K562 (cell line): ENCODE results near the gene SHE. TPM values are rescaled to one million over a fixed set of nuclear protein-coding genes. Genes with fewer than 3 reads are reported as not detected.

Experiments
- ATAC-seq: fragments of 200-7000 bp; cut with Tn5 transposase; 3 replicates; pipeline ENCODE4 v1.9.1; 2020; ENCODE audit warnings: moderate library complexity
- BruUV-seq: library from RNA; stranded (reverse); fragments of 400-500 nt; replicated peaks from 2 replicates; lab custom pipeline; 2021; lab: Mats Ljungman, UMichigan
- CTCF ChIA-PET: fragments of 300-600 bp; formaldehyde crosslinking; extraction: SDS; loops from one replicate; lab custom pipeline; 2021; ENCODE audit warnings: low intra/inter-chr PET ratio; lab: Yijun Ruan, JAX
- POLR2A ChIA-PET: fragments of 300-600, 350-650 bp; sonication (Branson Sonifier 250); formaldehyde crosslinking; extraction: SDS; loops from one replicate; lab custom pipeline; 2021; ENCODE audit warnings: antibody characterized with exemption, inconsistent platforms; lab: Yijun Ruan, JAX
- DNase-seq, 4 experiments: peaks; one replicate each; pipeline versions ENCODE4 v3.0.0 to v3.0.0-alpha.2; 2011 to 2018; ENCODE audit warnings: low spot score in 3 of 4, mixed read lengths in 3 of 4; ENCODE audit errors: extremely low read depth in 1 of 4
- FAIRE-seq: peaks from 2 replicates; lab custom pipeline; 2011; peaks lifted over from hg19 to GRCh38; lab: Jason Lieb, UNC
- H2AFZ ChIP-seq: 2 replicates; pipeline ENCODE4 v1.6.0; 2011; ENCODE audit warnings: low read depth, low read length, control low read depth, inconsistent platforms
- H3K27ac ChIP-seq: fragments of 200-600 bp; 3 replicates; pipeline ENCODE4 v1.8.0; 2011; ENCODE audit warnings: low read depth, mild to moderate bottlenecking, control low read depth, inconsistent platforms, low read length, moderate library complexity, mixed read lengths; ENCODE audit errors: extremely low read depth
- H3K27me3 ChIP-seq, 2 experiments: fragments of 300-600 bp in 1 of 2; 2 replicates in 1 of 2; 3 replicates in 1 of 2; pipeline versions ENCODE4 v1.6.0 to v1.8.0; 2011; ENCODE audit warnings: inconsistent platforms in 2 of 2, low read length in 2 of 2, mild to moderate bottlenecking in 1 of 2, mixed read lengths in 1 of 2, moderate library complexity in 1 of 2; ENCODE audit not compliant: control insufficient read depth in 2 of 2, insufficient read depth in 2 of 2
- H3K36me3 ChIP-seq: fragments of 300-600 bp; 3 replicates; pipeline ENCODE4 v1.8.0; 2011; ENCODE audit warnings: mild to moderate bottlenecking, low read length, inconsistent platforms; ENCODE audit not compliant: control insufficient read depth, insufficient read depth
- H3K4me1 ChIP-seq, 2 experiments: fragments of 200-600 bp in 1 of 2; replicated peaks in 1 of 2; 2 replicates in 1 of 2; 3 replicates in 1 of 2; pipeline versions ENCODE4 v1.5.1 to v1.8.0; 2011; ENCODE audit warnings: inconsistent platforms in 2 of 2, low read length in 2 of 2, mild to moderate bottlenecking in 1 of 2, mixed read lengths in 1 of 2, moderate library complexity in 1 of 2; ENCODE audit not compliant: control insufficient read depth in 2 of 2, insufficient read depth in 2 of 2
- H3K4me2 ChIP-seq: 2 replicates; pipeline ENCODE4 v1.6.1; 2011; ENCODE audit warnings: low read length, control low read depth, inconsistent platforms, mixed read lengths; ENCODE audit not compliant: insufficient read depth
- H3K4me3 ChIP-seq: fragments of 200-600 bp; sonication (generic), shearing (Covaris generic); 2 replicates; pipeline ENCODE4 v1.5.1; 2016; ENCODE audit warnings: control low read depth, inconsistent platforms
- H3K79me2 ChIP-seq: fragments of 200-600 bp; 3 replicates; pipeline ENCODE4 v1.8.0; 2011; ENCODE audit warnings: low read length, inconsistent platforms; ENCODE audit not compliant: control insufficient read depth, insufficient read depth
- H3K9ac ChIP-seq, 2 experiments: 2 replicates each; pipeline versions ENCODE4 v1.6.0 to v1.6.1; 2011; ENCODE audit warnings: low read depth in 2 of 2, low read length in 2 of 2, control low read depth in 1 of 2, inconsistent platforms in 1 of 2, mild to moderate bottlenecking in 1 of 2, mixed read lengths in 1 of 2; ENCODE audit not compliant: insufficient read depth in 1 of 2
- H3K9me1 ChIP-seq: one replicate; pipeline ENCODE4 v1.6.0; 2011; ENCODE audit warnings: inconsistent platforms, mild to moderate bottlenecking, low read length, moderate library complexity; ENCODE audit not compliant: control insufficient read depth, insufficient read depth
- H3K9me3 ChIP-seq: replicated peaks from 2 replicates; pipeline ENCODE4 v1.5.1; 2011; ENCODE audit warnings: low read depth, low read length, inconsistent platforms; ENCODE audit not compliant: control insufficient read depth, insufficient read depth
- H4K20me1 ChIP-seq: replicated peaks from 2 replicates; pipeline ENCODE4 v1.6.1; 2011; ENCODE audit warnings: low read length, inconsistent platforms, mixed read lengths; ENCODE audit not compliant: control insufficient read depth, insufficient read depth
- NFRKB ChIP-seq: fragments of 450-650 bp; IDR thresholded peaks from 2 replicates; pipeline ENCODE4 v1.6.1; 2016; ENCODE audit warnings: low read depth
- RFX5 ChIP-seq: IDR thresholded peaks from 2 replicates; pipeline ENCODE4 v1.6.1; 2011; ENCODE audit warnings: low read depth, mild to moderate bottlenecking, improper control_type of control experiment, low read length
- SETDB1 ChIP-seq: IDR thresholded peaks from one replicate; pipeline ENCODE4 v1.6.1; 2012; ENCODE audit warnings: low read length, control low read depth, inconsistent platforms
- SPI1 ChIP-seq: IDR thresholded peaks from 2 replicates; pipeline ENCODE4 v1.6.1; 2011; ENCODE audit warnings: low read depth, low read length, control low read depth, borderline replicate concordance
- ZNF134 ChIP-seq: fragments of 250-450 bp; sonication (Bioruptor Pico); conservative IDR thresholded peaks from 2 replicates; pipeline ENCODE4 v1.4.0; 2020
- WGBS: fragments of 100-300 bp; shearing (Covaris generic); methylation state at CpG from one replicate; pipeline ENCODE4 v1.1.6; 2016; ENCODE audit warnings: low coverage, mixed read lengths; ENCODE audit not compliant: insufficient coverage; ENCODE audit errors: missing lambda C conversion rate; 5-methylcytosine and 5-hydroxymethylcytosine counted together
- in situ Hi-C: fragments of 300-500 bp; cut with MboI; formaldehyde crosslinking; loops from 4 replicates; pipeline ENCODE4 v1.15.0; 2018; ENCODE audit warnings: inconsistent platforms, mixed read lengths
- intact Hi-C: fragments of 100-400 bp; cut with micrococcal nuclease; formaldehyde crosslinking; loops from 2 replicates; pipeline ENCODE4 v1.14.2; 2022
- polyA plus RNA-seq, 8 experiments: library from polyadenylated mRNA; depleted of rRNA in 4 of 8; stranded (reverse) in 5 of 8; unstranded in 3 of 8; fragments of >200 nt; fragmentation: Nextera tagmentation in 2 of 8; fragmentation: Illumina TruSeq in 1 of 8; extraction: Ambion mirVana in 2 of 8; extraction: Trizol in 1 of 8; gene quantifications; 2 replicates each; pipeline versions ENCODE4 v1.2.1 to v1.2.3, GENCODE V29; 2011 to 2014; ENCODE audit warnings: inconsistent platforms in 1 of 8, missing spikeins in 1 of 8
- total RNA-seq, 7 experiments: library from RNA; depleted of rRNA in 6 of 7; stranded (reverse); fragments of >200 nt in 6 of 7; fragmentation: Illumina TruSeq in 2 of 7; extraction: Trizol in 2 of 7; gene quantifications; 2 replicates each; pipeline versions ENCODE4 v1.2.1 to v1.2.3, GENCODE V29; 2011 to 2021; ENCODE audit warnings: low replicate concordance in 1 of 7
- TF ChIP-seq, protein P1 (sequence below): fragments of 450-650 bp; formaldehyde crosslinking; IDR thresholded peaks from 2 replicates; pipeline ENCODE4 v1.4.0; 2020; ENCODE audit warnings: mild to moderate bottlenecking, moderate library complexity

The SHE gene
- total and polyA plus RNA-seq, 9 of the 15 experiments (the other 6 are each of a cell fraction or from before 2014, with no cell fraction given): 0.01 to 0.05 TPM; not detected in 7

DNA sequence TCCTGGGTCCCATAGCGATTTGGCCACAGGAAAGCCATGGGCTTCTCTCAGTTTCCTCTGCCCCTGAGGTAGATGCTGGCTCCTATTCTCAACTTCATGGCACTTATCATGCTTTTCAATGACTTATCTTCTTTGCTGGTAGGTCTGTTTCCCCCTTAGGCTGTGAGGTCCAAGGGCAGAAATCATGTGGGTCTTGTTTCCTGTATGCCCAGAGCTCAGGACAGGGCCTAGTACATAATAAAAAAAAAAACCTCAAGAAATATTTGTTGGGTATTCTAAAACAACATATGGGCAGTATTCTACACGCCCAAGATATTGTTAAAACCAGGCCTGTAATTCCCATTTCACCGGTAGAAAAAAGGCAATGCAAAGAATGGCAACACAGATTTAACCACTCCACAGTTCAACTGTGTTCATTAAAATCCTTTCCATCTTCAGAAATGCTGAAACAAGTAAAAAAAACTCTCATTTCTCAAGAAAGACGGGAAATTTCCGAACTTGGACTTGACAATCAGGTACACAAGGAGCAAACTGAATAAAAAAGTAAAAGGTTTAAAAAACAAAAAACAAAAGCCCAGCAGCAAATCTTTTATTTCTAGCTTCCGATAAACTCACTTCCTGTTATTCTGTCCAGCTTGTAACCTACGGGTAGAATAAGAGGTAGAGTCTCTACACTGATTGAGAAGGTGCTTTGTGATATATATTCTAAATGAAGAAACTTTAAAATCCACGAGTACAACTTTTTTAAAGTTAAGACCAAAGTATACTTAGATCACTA lies 6.5 kb downstream of the SHE start:
- ChIA-PET POLR2A (interaction anchor here (0.6 to 1.8 kb wide), 2 partner anchors 31 to 274 kb away, joined by 3 to 4 read pairs; no protein-coding TSS in a partner anchor), CTCF (no interaction called here)
- H3K27me3 ChIP-seq: peaks cover 9 to 10% of the 10 kb centered on the region in 2 experiments; a peak in 4 of 5 replicates
- peaks cover 3% of the 10 kb centered on the region for H3K9me1 ChIP-seq
- ATAC-seq (no peak), DNase-seq (no peak), FAIRE-seq (no peak)
- no peak overlapping the region for H3K9ac ChIP-seq
- no peak overlapping the region for H3K4me2 ChIP-seq
- no peak overlapping the region for H3K4me3 ChIP-seq
- 38% methylated on average over 8 of the region's 8 CpGs for WGBS
- H2AFZ ChIP-seq: no peak overlapping the region
- no peak overlapping the region for H3K27ac ChIP-seq
- H3K79me2 ChIP-seq: no peaks in the 10 kb centered on the region
- no TSS peak for BruUV-seq
- peaks cover 8 to 23% of the 10 kb centered on the region in 2 experiments for H3K4me1 ChIP-seq
- H4K20me1 ChIP-seq: no peaks in the 10 kb centered on the region
- TF ChIP-seq, protein P1, sequence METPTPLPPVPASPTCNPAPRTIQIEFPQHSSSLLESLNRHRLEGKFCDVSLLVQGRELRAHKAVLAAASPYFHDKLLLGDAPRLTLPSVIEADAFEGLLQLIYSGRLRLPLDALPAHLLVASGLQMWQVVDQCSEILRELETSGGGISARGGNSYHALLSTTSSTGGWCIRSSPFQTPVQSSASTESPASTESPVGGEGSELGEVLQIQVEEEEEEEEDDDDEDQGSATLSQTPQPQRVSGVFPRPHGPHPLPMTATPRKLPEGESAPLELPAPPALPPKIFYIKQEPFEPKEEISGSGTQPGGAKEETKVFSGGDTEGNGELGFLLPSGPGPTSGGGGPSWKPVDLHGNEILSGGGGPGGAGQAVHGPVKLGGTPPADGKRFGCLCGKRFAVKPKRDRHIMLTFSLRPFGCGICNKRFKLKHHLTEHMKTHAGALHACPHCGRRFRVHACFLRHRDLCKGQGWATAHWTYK (CRISPR knock-in tag): no peak
- TF ChIP-seq SETDB1 (no peak), NFRKB (no peak), SPI1 (peak; percentile 39; the same call in 1 of the 2 replicates), ZNF134 (CRISPR knock-in tag) (no peak), RFX5 (no peak)
- intact Hi-C loops (no loop called here), in situ Hi-C loops (no loop called here)
- no peaks in the 10 kb centered on the region for H3K9me3 ChIP-seq
- no peaks in the 10 kb centered on the region for H3K36me3 ChIP-seq
